GM12878 (cell line): Measurements from ENCODE around the gene SEMA5A. TPM values are rescaled to one million over a fixed set of nuclear protein-coding genes. Genes with fewer than 3 reads are reported as not detected.

Experiments
- ATAC-seq: fragments of 200-7000 bp; cut with Tn5 transposase; 3 replicates; pipeline ENCODE4 v1.9.1; 2020; ENCODE audit warnings: mild to moderate bottlenecking, moderate library complexity
- BruUV-seq: library from RNA; stranded (reverse); fragments of 400-500 nt; replicated peaks from 2 replicates; lab custom pipeline; 2021; lab: Mats Ljungman, UMichigan
- CTCF ChIA-PET: fragments of 300-600 bp; sonication (Branson Sonifier 250); formaldehyde crosslinking; extraction: SDS; loops from one replicate; lab custom pipeline; 2021; ENCODE audit warnings: inconsistent platforms; lab: Yijun Ruan, JAX
- POLR2A ChIA-PET: fragments of 350-600 bp; formaldehyde crosslinking; extraction: SDS; loops from one replicate; lab custom pipeline; 2021; ENCODE audit warnings: inconsistent platforms; lab: Charles Lee
- RAD21 ChIA-PET: fragments of 300-600 bp; sonication (Branson Sonifier 250); formaldehyde crosslinking; loops from one replicate; lab custom pipeline; 2023; ENCODE audit warnings: antibody characterized with exemption; ENCODE audit not compliant: unreplicated experiment; lab: Charles Lee
- SMC1A ChIA-PET: fragments of 300-600 bp; sonication (Branson Sonifier 250); formaldehyde crosslinking; loops from one replicate; lab custom pipeline; 2023; ENCODE audit not compliant: unreplicated experiment, uncharacterized antibody; lab: Charles Lee
- DNase-seq: peaks from one replicate; pipeline ENCODE4 v3.0.0-alpha.2; 2011; ENCODE audit warnings: low read depth, low spot score
- FAIRE-seq: peaks from 3 replicates; lab custom pipeline; 2011; peaks lifted over from hg19 to GRCh38; lab: Jason Lieb, UNC
- H2AFZ ChIP-seq: 2 replicates; pipeline ENCODE4 v1.6.0; 2011; ENCODE audit warnings: low read depth, low read length, control low read depth; ENCODE audit not compliant: control insufficient read depth
- H3K27ac ChIP-seq: 2 replicates; pipeline ENCODE4 v1.5.1; 2011; ENCODE audit warnings: control low read depth; ENCODE audit not compliant: control insufficient read depth, insufficient read depth
- H3K27me3 ChIP-seq, 2 experiments: replicated peaks in 1 of 2; 2 replicates each; pipeline versions ENCODE4 v1.6.0 to v1.6.1; 2011; ENCODE audit warnings: low read length in 1 of 2; ENCODE audit not compliant: control insufficient read depth in 2 of 2, insufficient read depth in 2 of 2
- H3K36me3 ChIP-seq, 2 experiments: 2 replicates each; pipeline ENCODE4 v1.5.1; 2011; ENCODE audit warnings: low read length in 1 of 2; ENCODE audit not compliant: control insufficient read depth in 2 of 2, insufficient read depth in 2 of 2
- H3K4me1 ChIP-seq: 2 replicates; pipeline ENCODE4 v1.6.1; 2011; ENCODE audit warnings: mild to moderate bottlenecking, low read length, moderate library complexity, mixed read lengths; ENCODE audit not compliant: control insufficient read depth, insufficient read depth
- H3K4me2 ChIP-seq: 2 replicates; pipeline ENCODE4 v1.6.0; 2011; ENCODE audit warnings: control low read depth; ENCODE audit not compliant: control insufficient read depth, insufficient read depth
- H3K4me3 ChIP-seq: fragments of 200-600 bp; sonication (generic); 2 replicates; pipeline ENCODE4 v1.5.1; 2016
- H3K79me2 ChIP-seq: 2 replicates; pipeline ENCODE4 v1.6.0; 2011; ENCODE audit warnings: low read length; ENCODE audit not compliant: control insufficient read depth, insufficient read depth
- H3K9ac ChIP-seq: 2 replicates; pipeline ENCODE4 v1.8.0; 2011; ENCODE audit warnings: low read length, control low read depth, mixed read lengths; ENCODE audit not compliant: control insufficient read depth, insufficient read depth
- H3K9me3 ChIP-seq: replicated peaks from 3 replicates; pipeline ENCODE4 v1.5.1; 2011; ENCODE audit warnings: mild to moderate bottlenecking, low read length; ENCODE audit not compliant: control insufficient read depth, insufficient read depth
- H4K20me1 ChIP-seq: 2 replicates; pipeline ENCODE4 v1.6.0; 2011; ENCODE audit not compliant: control insufficient read depth, insufficient read depth
- BCL11A ChIP-seq: IDR thresholded peaks from 2 replicates; pipeline ENCODE4 v1.6.1; 2011; ENCODE audit warnings: low read depth, low read length
- IKZF1 ChIP-seq: fragments of 450-650 bp; conservative IDR thresholded peaks from 2 replicates; pipeline ENCODE4 v1.6.1; 2017; ENCODE audit warnings: antibody characterized with exemption, mild to moderate bottlenecking
- IKZF2 ChIP-seq, 2 experiments: fragments of 450-650 bp; IDR thresholded peaks; 2 replicates each; pipeline ENCODE4 v1.6.1; 2017; ENCODE audit warnings: mild to moderate bottlenecking in 2 of 2, moderate library complexity in 2 of 2
- KDM1A ChIP-seq: fragments of 200-600 bp; sonication (generic); IDR thresholded peaks from 2 replicates; pipeline ENCODE4 v1.6.1; 2016; ENCODE audit warnings: borderline replicate concordance
- POLR2AphosphoS5 ChIP-seq: IDR thresholded peaks from 2 replicates; pipeline ENCODE4 v1.6.1; 2011; ENCODE audit warnings: mild to moderate bottlenecking, low read length, inconsistent platforms
- RAD21 ChIP-seq: IDR thresholded peaks from 2 replicates; pipeline ENCODE4 v1.6.1; 2011; ENCODE audit warnings: mild to moderate bottlenecking, low read depth, low read length, moderate library complexity; ENCODE audit not compliant: insufficient read depth
- RUNX3 ChIP-seq: IDR thresholded peaks from 2 replicates; pipeline ENCODE4 v1.6.1; 2012; ENCODE audit warnings: low read length, inconsistent platforms
- SMAD1 ChIP-seq: fragments of 450-650 bp; IDR thresholded peaks from 2 replicates; pipeline ENCODE4 v1.6.1; 2018; ENCODE audit warnings: mild to moderate bottlenecking, low read depth; ENCODE audit not compliant: partially characterized antibody
- SP1 ChIP-seq: IDR thresholded peaks from one replicate; pipeline ENCODE4 v1.6.1; 2011; ENCODE audit warnings: low read depth, low read length
- ZNF217 ChIP-seq: fragments of 450-650 bp; IDR thresholded peaks from 2 replicates; pipeline ENCODE4 v1.6.1; 2017; ENCODE audit warnings: antibody characterized with exemption, mild to moderate bottlenecking
- WGBS: methylation state at CpG from one replicate; pipeline ENCODE4 v1.1.6; 2016; ENCODE audit warnings: low lambda C conversion rate; ENCODE audit not compliant: insufficient replicate concordance, insufficient coverage; ENCODE audit errors: missing lambda C conversion rate; 5-methylcytosine and 5-hydroxymethylcytosine counted together
- in situ Hi-C: fragments of 300-500 bp; cut with MboI; formaldehyde crosslinking; loops from 9 replicates; pipeline ENCODE4 v1.14.3; 2018; ENCODE audit warnings: mixed read lengths
- intact Hi-C: fragments of 100-400 bp; cut with micrococcal nuclease; formaldehyde crosslinking; loops from one replicate; pipeline ENCODE4 v1.14.2; 2022; ENCODE audit not compliant: unreplicated experiment
- polyA plus RNA-seq, 11 experiments: library from polyadenylated mRNA; depleted of rRNA in 4 of 11; unstranded in 6 of 11; stranded (reverse) in 5 of 11; fragments of >200 nt; fragmentation: Nextera tagmentation in 4 of 11; fragmentation: Illumina TruSeq in 1 of 11; extraction: Ambion mirVana in 4 of 11; extraction: Trizol in 1 of 11; gene quantifications; 1 replicate in 1 of 11; 2 replicates in 10 of 11; pipeline versions ENCODE4 v1.2.1 to v1.2.3, GENCODE V29; 2011 to 2016; ENCODE audit warnings: inconsistent platforms in 2 of 11, missing spikeins in 2 of 11, low read depth in 1 of 11
- total RNA-seq, 4 experiments: library from RNA; depleted of rRNA in 3 of 4; stranded (reverse); fragments of >200 nt in 3 of 4; fragmentation: Illumina TruSeq in 1 of 4; extraction: Trizol in 1 of 4; gene quantifications; 2 replicates each; pipeline versions ENCODE4 v1.2.1 to v1.2.3, GENCODE V29; 2013 to 2021
- TF ChIP-seq, protein P1 (sequence below): fragments of 450-650 bp; formaldehyde crosslinking; IDR thresholded peaks from 2 replicates; pipeline ENCODE4 v1.4.0; 2022; ENCODE audit warnings: mild to moderate bottlenecking, moderate library complexity
- TF ChIP-seq, protein P2 (sequence below): fragments of 450-650 bp; IDR thresholded peaks from 2 replicates; pipeline ENCODE4 v1.6.1; 2016; ENCODE audit warnings: mild to moderate bottlenecking
- TF ChIP-seq, protein P3 (sequence below): IDR thresholded peaks from 2 replicates; pipeline ENCODE4 v1.6.1; 2011; ENCODE audit warnings: borderline replicate concordance, low read depth, mild to moderate bottlenecking, moderate library complexity, low read length; ENCODE audit not compliant: insufficient read depth, poor library complexity, severe bottlenecking

The SEMA5A gene
- total and polyA plus RNA-seq, 10 of the 15 experiments (the other 5 are each of a cell fraction or from before 2014, with no cell fraction given), result 0.03 to 2.4 (median 0.09) TPM; not detected in 1

DNA sequence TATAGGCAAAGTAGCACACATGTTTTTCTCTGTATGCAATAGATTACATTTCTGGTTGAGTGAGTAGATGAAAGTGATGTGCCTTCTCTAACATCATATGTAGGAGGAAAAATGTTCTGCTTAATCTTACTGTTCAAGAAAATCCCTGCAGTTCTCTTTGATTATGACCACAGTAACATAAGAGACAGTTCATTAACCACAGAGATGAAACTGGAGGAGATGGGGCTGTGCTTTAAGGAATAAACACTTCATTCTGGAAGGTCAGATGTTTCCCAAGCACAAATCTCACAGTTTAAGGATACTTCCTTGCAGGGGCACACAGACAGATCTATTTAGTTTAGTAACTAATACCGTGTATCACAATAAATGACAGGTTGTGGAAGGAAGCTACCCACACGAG, 150.2 kb downstream of the SEMA5A start:
- H3K9ac ChIP-seq, result no peak overlapping the region
- ChIA-PET POLR2A (no interaction called here), SMC1A (no interaction called here), CTCF (interaction anchor here (0.8 kb wide), 1 partner anchor 34 kb away, joined by 3 read pairs; no protein-coding TSS in a partner anchor), RAD21 (no interaction called here)
- TF ChIP-seq BCL11A, result no peak
- TF ChIP-seq RUNX3, result 0 out of 2 replicates have a peak, but pooled peaks have one; percentile 6
- H4K20me1 ChIP-seq, result no peaks in the 10 kb centered on the region
- in situ Hi-C loops, result no loop called here
- FAIRE-seq (no peak), ATAC-seq (no peak), DNase-seq (no peak)
- H2AFZ ChIP-seq, result no peak overlapping the region
- no peaks in the 10 kb centered on the region; the same call in 2 of the 3 replicates for H3K9me3 ChIP-seq
- H3K27me3 ChIP-seq, result no peaks in the 10 kb centered on the region; a peak in 1 of 4 replicates
- intact Hi-C loops, result no loop called here
- H3K36me3 ChIP-seq, result no peaks in the 10 kb centered on the region
- H3K4me3 ChIP-seq, result no peak overlapping the region
- H3K4me1 ChIP-seq, result no peaks in the 10 kb centered on the region
- no peak overlapping the region for H3K27ac ChIP-seq
- no peaks in the 10 kb centered on the region for H3K79me2 ChIP-seq
- WGBS, result 21% methylated on average over 2 of the region's 2 CpGs
- no TSS peak for BruUV-seq
- H3K4me2 ChIP-seq, result no peak overlapping the region

DNA sequence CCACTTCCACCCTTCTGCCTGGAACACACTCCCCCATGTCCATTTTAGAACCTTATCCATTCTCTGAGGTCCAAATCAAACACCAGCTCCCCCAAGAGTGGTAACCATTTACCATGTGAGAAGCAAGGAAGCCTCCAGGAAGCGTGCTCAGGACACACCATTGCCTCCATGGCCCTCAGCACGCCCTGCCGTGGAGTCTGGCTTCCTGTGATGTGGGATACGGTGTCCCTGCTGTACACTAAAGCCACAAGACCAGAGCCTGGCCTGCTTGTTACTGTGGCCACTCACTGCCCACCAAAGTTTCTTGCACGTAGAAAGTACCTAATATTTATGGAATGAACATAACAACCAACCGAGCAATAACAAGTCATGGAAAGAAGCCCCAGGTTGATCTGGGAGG, 151.7 kb downstream of the SEMA5A start:
- Histone ChIP-seq H3K4me3 (no peak overlapping the region), H2AFZ (no peak overlapping the region), H3K36me3 (no peaks in the 10 kb centered on the region), H4K20me1 (no peaks in the 10 kb centered on the region), H3K9ac (no peak overlapping the region), H3K9me3 (no peaks in the 10 kb centered on the region), H3K27ac (no peak overlapping the region), H3K27me3 (no peaks in the 10 kb centered on the region; a peak in 1 of 4 replicates), H3K4me2 (no peak overlapping the region), H3K79me2 (no peaks in the 10 kb centered on the region), H3K4me1 (no peaks in the 10 kb centered on the region)
- DNase-seq, result no peak
- 39% methylated on average over 6 of the region's 6 CpGs for WGBS
- no peak for FAIRE-seq
- no TSS peak for BruUV-seq
- no peak for ATAC-seq
- ChIA-PET RAD21 (no interaction called here), SMC1A (no interaction called here), CTCF (no interaction called here), POLR2A (no interaction called here)
- intact Hi-C loops (no loop called here), in situ Hi-C loops (no loop called here)
- TF ChIP-seq ZNF217 (no peak), POLR2AphosphoS5 (no peak), SP1 (no peak), KDM1A (no peak), IKZF2 (IDR thresholded peaks at IDR 0.05) (no peak), RAD21 (no peak), SMAD1 (no peak), IKZF1 (no peak)
- TF ChIP-seq, protein P1, sequence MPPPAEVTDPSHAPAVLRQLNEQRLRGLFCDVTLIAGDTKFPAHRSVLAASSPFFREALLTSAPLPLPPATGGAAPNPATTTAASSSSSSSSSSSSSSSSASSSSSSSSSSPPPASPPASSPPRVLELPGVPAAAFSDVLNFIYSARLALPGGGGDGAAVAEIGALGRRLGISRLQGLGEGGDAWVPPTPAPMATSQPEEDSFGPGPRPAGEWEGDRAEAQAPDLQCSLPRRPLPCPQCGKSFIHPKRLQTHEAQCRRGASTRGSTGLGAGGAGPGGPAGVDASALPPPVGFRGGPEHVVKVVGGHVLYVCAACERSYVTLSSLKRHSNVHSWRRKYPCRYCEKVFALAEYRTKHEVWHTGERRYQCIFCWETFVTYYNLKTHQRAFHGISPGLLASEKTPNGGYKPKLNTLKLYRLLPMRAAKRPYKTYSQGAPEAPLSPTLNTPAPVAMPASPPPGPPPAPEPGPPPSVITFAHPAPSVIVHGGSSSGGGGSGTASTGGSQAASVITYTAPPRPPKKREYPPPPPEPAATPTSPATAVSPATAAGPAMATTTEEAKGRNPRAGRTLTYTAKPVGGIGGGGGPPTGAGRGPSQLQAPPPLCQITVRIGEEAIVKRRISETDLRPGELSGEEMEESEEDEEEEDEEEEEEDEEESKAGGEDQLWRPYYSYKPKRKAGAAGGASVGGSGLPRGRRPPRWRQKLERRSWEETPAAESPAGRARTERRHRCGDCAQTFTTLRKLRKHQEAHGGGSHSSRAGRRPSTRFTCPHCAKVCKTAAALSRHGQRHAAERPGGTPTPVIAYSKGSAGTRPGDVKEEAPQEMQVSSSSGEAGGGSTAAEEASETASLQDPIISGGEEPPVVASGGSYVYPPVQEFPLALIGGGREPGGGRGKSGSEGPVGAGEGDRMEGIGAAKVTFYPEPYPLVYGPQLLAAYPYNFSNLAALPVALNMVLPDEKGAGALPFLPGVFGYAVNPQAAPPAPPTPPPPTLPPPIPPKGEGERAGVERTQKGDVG (CRISPR knock-in tag), result no peak
- TF ChIP-seq, protein P2, sequence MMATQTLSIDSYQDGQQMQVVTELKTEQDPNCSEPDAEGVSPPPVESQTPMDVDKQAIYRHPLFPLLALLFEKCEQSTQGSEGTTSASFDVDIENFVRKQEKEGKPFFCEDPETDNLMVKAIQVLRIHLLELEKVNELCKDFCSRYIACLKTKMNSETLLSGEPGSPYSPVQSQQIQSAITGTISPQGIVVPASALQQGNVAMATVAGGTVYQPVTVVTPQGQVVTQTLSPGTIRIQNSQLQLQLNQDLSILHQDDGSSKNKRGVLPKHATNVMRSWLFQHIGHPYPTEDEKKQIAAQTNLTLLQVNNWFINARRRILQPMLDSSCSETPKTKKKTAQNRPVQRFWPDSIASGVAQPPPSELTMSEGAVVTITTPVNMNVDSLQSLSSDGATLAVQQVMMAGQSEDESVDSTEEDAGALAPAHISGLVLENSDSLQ, result no peak
- TF ChIP-seq, protein P3, sequence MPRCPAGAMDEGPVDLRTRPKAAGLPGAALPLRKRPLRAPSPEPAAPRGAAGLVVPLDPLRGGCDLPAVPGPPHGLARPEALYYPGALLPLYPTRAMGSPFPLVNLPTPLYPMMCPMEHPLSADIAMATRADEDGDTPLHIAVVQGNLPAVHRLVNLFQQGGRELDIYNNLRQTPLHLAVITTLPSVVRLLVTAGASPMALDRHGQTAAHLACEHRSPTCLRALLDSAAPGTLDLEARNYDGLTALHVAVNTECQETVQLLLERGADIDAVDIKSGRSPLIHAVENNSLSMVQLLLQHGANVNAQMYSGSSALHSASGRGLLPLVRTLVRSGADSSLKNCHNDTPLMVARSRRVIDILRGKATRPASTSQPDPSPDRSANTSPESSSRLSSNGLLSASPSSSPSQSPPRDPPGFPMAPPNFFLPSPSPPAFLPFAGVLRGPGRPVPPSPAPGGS, result no peak
